Muscle layer of duodenum (tissue), 2 donors: ENCODE results near the gene PPL.

Experiments
- H3K27ac ChIP-seq: one replicate; pipeline ENCODE4 v1.7.0; 2013; ENCODE audit warnings: mild to moderate bottlenecking, low read length
- H3K27me3 ChIP-seq: one replicate; pipeline ENCODE4 v1.7.0; 2013; ENCODE audit warnings: low read depth, mild to moderate bottlenecking, control low read depth, low read length
- H3K36me3 ChIP-seq, 2 donors: one replicate each; pipeline ENCODE4 v1.7.0; 2013; ENCODE audit warnings: low read length in 2 of 2, control low read depth in 1 of 2, mild to moderate bottlenecking in 1 of 2; ENCODE audit not compliant: insufficient read depth in 2 of 2, control insufficient read depth in 1 of 2
- H3K4me1 ChIP-seq, 2 donors: one replicate each; pipeline ENCODE4 v1.7.0; 2013; ENCODE audit warnings: low read length in 2 of 2, mild to moderate bottlenecking in 2 of 2, control low read depth in 1 of 2, moderate library complexity in 1 of 2; ENCODE audit not compliant: insufficient read depth in 2 of 2, control insufficient read depth in 1 of 2
- H3K4me3 ChIP-seq, 2 donors: one replicate each; pipeline ENCODE4 v1.7.0; 2013; ENCODE audit warnings: low read length in 2 of 2, low read depth in 1 of 2, mild to moderate bottlenecking in 1 of 2
- H3K9me3 ChIP-seq, 2 donors: one replicate each; pipeline ENCODE4 v1.7.0; 2013; ENCODE audit warnings: low read length in 2 of 2, control low read depth in 1 of 2, mild to moderate bottlenecking in 1 of 2; ENCODE audit not compliant: control insufficient read depth in 1 of 2
- donor health status: healthy.

The PPL gene

GRCh38 chr16:4890026-4890425 is 46.9 kb downstream of the PPL start:
- Histone ChIP-seq H3K4me1 (peaks cover 0 to 11% of the 10 kb centered on the region in 2 donors), H3K27me3 (no peaks in the 10 kb centered on the region), H3K9me3 (no peaks in the 10 kb centered on the region), H3K36me3 (peaks cover 19 to 41% of the 10 kb centered on the region in 2 donors), H3K27ac (no peak overlapping the region), H3K4me3 (no peak overlapping the region)

DNA sequence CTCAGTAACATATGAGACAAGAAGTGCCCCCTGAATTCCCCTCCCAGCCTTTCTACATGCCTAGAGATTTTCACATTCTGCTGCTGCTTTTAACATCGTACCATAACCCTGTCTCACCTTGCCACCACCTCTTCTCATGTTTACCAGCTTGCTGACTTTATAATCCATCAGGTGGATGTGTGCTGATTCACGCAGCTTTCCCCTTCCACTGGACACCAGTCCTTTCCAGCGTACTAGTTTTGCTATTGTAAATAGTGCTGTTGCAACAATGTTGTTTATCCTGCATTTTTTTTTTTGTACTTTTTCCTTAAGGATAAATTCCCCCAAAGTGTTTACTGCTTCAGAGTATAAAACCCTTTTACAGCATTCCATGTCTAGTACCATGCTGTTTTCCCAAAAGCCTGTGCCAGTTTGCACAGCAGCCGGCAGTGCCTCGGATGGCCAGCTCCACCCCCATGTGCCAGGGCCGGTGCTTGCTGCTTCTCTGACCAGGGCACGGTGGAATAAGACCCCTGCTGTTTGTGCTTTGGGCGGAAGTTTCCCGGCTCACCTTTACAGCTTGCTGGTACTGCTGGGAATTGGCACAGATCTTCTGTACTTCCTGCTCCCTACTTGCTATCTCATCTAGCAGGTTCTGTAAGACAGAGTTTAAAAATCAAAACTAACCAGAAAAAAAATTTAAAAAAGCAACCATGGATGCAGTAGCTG is 48.4 kb downstream of the PPL start:
- Histone ChIP-seq H3K36me3 (peaks cover 32 to 55% of the 10 kb centered on the region in 2 donors), H3K4me3 (no peak overlapping the region)

DNA sequence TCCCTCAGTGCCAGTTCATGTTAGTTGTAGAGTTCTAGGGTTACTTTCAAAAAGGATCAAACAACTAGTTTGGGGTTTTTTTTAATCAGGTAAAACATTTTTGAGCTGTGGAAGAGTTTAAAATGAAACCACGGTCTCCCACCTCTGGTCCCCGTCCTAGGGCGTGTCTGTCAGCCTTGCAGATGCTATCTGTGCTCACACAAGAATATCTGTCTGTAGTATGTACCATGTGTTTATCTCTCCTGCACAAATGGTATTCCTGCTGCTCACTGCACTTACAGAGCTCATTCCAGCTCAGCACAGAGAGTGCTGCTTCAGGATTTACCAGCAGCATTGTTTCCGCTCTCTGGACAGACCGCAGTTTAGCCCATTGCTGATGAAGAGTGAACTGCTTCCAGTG is 50.8 kb downstream of the PPL start:
- Histone ChIP-seq H3K4me3 (no peak overlapping the region), H3K4me1 (peaks cover 0 to 15% of the 10 kb centered on the region in 2 donors), H3K27me3 (no peaks in the 10 kb centered on the region), H3K36me3 (peaks cover 50 to 77% of the 10 kb centered on the region in 2 donors), H3K27ac (no peak overlapping the region), H3K9me3 (no peaks in the 10 kb centered on the region)

More for the DNA sequence above, 48.4 kb downstream of the PPL start:
- H3K27me3 ChIP-seq = no peaks in the 10 kb centered on the region
- H3K27ac ChIP-seq = no peak overlapping the region
- H3K4me1 ChIP-seq = peaks cover 0 to 11% of the 10 kb centered on the region in 2 donors
- H3K9me3 ChIP-seq = no peaks in the 10 kb centered on the region

DNA sequence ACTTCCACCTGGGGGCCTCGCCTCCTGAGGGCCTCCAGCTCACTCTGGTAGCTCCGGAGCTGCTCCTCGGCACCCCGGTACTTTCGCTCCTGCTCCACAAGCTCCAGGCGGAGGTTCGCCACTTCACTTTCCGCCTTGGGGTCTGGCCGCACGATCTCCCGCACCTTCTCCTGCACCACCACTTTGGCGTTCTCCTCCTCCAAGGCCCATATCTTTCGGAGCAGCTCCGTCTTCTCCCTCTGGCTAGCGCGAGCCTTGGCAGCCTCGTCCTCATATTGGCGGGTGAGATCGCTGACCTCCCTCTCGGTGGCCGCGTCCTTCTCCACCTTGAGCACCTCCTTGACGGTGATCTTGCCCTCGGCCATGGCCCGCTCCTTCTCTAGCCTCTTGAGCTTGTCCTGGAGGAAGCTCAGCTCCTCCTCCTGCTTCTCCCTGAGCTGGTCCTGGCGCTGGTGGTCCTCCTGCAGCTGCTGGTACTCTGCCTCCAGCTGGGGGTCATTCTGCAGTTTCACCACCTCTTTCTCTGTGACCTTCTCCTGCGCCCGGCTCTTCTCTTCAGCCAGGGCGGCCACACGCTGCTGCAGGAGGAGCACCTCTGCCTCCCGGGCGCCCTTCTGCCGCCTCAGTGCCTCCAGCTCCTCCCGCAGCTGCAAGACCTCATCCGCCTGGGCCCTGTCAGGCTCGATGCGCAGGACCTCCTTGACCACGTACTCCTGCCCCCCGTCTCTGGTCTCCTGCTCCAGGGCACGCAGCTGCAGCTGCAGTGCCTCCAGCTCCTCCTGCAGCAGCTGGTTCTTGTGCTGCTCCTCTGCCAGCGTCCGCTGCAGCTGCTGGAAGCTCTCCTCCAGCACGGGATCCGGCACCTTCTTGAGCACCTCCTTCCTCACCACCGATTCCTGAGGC is 51.7 kb downstream of the PPL start:
- peaks cover 0 to 15% of the 10 kb centered on the region in 2 donors for H3K4me1 ChIP-seq
- H3K9me3 ChIP-seq = no peaks in the 10 kb centered on the region
- H3K27ac ChIP-seq = no peak overlapping the region
- no peak overlapping the region for H3K4me3 ChIP-seq
- H3K27me3 ChIP-seq = no peaks in the 10 kb centered on the region
- peaks cover 59 to 85% of the 10 kb centered on the region in 2 donors for H3K36me3 ChIP-seq

DNA sequence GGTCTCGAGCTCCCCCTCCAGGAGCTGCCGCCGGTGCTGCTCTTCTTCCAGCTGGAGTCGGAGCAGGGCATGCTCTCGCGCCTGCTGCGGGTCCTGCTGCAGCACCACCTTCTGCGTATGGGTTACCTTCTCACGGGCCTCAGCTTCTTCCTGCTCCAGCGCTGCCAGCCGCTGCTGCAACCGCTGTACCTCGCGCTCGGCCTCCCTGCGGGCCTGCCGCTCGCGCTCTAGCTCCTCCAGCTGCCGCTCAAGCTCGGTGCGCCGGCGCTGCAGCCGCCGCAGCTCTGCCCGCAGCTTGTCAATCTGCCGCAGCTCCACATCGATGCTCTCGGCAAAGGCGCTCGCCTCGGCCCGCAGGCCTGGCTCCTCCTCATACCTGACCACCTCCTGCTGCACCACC is 52.7 kb downstream of the PPL start:
- peaks cover 69 to 86% of the 10 kb centered on the region in 2 donors for H3K36me3 ChIP-seq
- peaks cover 0 to 15% of the 10 kb centered on the region in 2 donors for H3K4me1 ChIP-seq
- no peaks in the 10 kb centered on the region for H3K27me3 ChIP-seq
- no peak overlapping the region for H3K27ac ChIP-seq
- H3K4me3 ChIP-seq = no peak overlapping the region
- no peaks in the 10 kb centered on the region for H3K9me3 ChIP-seq

DNA sequence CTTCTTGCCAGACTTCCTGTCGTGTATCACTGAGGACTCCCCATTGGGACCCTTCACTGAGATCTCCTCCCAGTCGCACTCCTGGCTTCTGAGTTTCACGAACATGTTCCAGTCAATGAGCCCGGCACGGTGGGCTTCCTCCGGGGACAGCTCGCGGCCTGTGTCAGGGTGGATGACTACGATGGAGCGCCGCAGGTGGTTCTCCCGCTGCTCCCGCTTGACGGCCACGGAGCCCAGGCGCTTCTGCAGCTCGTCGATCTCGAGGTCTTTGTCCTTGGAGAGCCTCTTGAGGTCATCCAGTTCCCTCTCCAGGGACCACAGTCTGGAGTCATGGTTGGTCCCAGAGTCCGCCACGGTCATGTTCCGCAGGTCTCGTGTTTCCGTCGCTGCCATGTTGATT is 53.4 kb downstream of the PPL start:
- Histone ChIP-seq H3K4me1 (peaks cover 0 to 15% of the 10 kb centered on the region in 2 donors), H3K27me3 (no peaks in the 10 kb centered on the region), H3K27ac (no peak overlapping the region), H3K4me3 (no peak overlapping the region), H3K36me3 (peaks cover 71 to 93% of the 10 kb centered on the region in 2 donors), H3K9me3 (no peaks in the 10 kb centered on the region)

GRCh38 chr16:4882633-4883285 is 54.2 kb downstream of the PPL start:
- Histone ChIP-seq H3K36me3 (peaks cover 74 to 94% of the 10 kb centered on the region in 2 donors), H3K4me3 (no peak overlapping the region), H3K27ac (no peak overlapping the region), H3K9me3 (no peaks in the 10 kb centered on the region), H3K4me1 (peaks cover 0 to 15% of the 10 kb centered on the region in 2 donors), H3K27me3 (no peaks in the 10 kb centered on the region)

- Histone ChIP-seq H3K36me3 (peaks cover 79 to 94% of the 10 kb centered on the region in 2 donors), H3K27ac (no peak overlapping the region), H3K4me3 (no peak overlapping the region)
Measured at GRCh38 chr16:4882000-4882632, 54.8 kb downstream of the PPL start.

GRCh38 chr16:4880006-4880580 is 56.9 kb downstream of the PPL start:
- Histone ChIP-seq H3K36me3 (peaks cover 74 to 91% of the 10 kb centered on the region in 2 donors), H3K27me3 (no peaks in the 10 kb centered on the region), H3K4me3 (no peak overlapping the region), H3K4me1 (peaks cover 0 to 15% of the 10 kb centered on the region in 2 donors), H3K27ac (no peak overlapping the region), H3K9me3 (no peaks in the 10 kb centered on the region)

More at GRCh38 chr16:4882000-4882632, 54.8 kb downstream of the PPL start:
- H3K9me3 ChIP-seq = no peaks in the 10 kb centered on the region
- H3K27me3 ChIP-seq = no peaks in the 10 kb centered on the region
- H3K4me1 ChIP-seq = peaks cover 0 to 15% of the 10 kb centered on the region in 2 donors

DNA sequence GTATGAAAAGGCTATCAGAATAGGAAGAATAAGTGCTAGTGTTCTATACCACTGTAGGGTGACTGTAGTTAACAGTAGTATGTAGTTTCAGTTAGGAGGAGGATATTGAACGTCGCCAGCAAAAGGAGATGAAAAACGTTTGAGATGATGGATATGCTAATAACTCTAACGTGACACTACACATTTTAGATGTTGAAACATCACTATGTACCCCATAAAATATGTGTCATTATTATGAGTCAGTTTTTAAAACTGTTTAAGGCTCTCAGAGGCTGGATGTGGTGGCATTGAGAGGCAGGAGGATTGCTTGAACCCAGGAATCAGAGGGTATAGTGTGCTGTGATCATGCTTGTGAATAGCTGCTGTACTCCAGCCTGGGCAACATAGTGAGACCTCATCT is 57.9 kb downstream of the PPL start:
- H3K36me3 ChIP-seq = peaks cover 73 to 91% of the 10 kb centered on the region in 2 donors
- no peaks in the 10 kb centered on the region for H3K9me3 ChIP-seq
- no peak overlapping the region for H3K27ac ChIP-seq
- peaks cover 0 to 15% of the 10 kb centered on the region in 2 donors for H3K4me1 ChIP-seq
- H3K27me3 ChIP-seq = no peaks in the 10 kb centered on the region
- H3K4me3 ChIP-seq = no peak overlapping the region
